Astrocyte (in vitro differentiated cells and primary cell): ENCODE results near the gene CYP1A2.

Experiments used
- EZH2 ChIP-seq: IDR thresholded peaks from 2 replicates; pipeline ENCODE4 v1.6.1; 2012; ENCODE audit warnings: mild to moderate bottlenecking, low read length, inconsistent platforms; ENCODE audit not compliant: insufficient read depth
- TF ChIP-seq, protein P1 (sequence below): IDR thresholded peaks from 2 replicates; pipeline ENCODE4 v1.5.1; 2011; ENCODE audit warnings: low read depth, mild to moderate bottlenecking, inconsistent platforms, low read length, moderate library complexity; ENCODE audit not compliant: insufficient read depth

DNA sequence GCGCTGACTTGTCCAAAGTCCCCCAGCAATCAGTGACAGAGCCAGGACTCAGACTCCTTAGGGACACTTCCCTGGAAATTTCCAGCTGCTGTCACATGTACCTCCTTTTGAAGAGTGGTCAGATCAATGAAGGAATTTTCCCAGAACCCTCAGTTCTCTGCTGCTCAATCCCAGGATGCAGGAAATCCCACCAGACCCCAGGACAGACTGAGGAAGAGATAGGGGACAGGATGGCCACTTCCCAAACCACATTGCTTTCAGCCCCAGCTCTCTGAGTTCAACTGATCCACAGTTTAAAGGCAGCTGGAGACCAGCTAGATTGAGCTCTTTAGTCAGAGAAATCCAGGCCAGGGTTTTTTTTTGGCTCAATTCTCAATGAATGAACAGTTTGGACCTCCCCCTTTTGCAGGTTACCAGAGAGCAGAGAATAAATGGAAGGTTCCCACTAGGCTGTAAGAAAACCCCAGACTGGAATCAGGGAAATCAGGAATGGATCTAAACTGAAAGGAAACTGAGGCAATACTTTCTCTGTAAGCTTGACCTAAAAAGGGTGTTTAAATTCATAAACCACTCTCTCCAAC, 24.8 kb upstream of the CYP1A2 start:
- TF ChIP-seq, protein P1, sequence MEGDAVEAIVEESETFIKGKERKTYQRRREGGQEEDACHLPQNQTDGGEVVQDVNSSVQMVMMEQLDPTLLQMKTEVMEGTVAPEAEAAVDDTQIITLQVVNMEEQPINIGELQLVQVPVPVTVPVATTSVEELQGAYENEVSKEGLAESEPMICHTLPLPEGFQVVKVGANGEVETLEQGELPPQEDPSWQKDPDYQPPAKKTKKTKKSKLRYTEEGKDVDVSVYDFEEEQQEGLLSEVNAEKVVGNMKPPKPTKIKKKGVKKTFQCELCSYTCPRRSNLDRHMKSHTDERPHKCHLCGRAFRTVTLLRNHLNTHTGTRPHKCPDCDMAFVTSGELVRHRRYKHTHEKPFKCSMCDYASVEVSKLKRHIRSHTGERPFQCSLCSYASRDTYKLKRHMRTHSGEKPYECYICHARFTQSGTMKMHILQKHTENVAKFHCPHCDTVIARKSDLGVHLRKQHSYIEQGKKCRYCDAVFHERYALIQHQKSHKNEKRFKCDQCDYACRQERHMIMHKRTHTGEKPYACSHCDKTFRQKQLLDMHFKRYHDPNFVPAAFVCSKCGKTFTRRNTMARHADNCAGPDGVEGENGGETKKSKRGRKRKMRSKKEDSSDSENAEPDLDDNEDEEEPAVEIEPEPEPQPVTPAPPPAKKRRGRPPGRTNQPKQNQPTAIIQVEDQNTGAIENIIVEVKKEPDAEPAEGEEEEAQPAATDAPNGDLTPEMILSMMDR = no peak
- no peak for TF ChIP-seq EZH2
